ENCODE results near the gene ABT1. TPM values are rescaled to one million over a fixed set of nuclear protein-coding genes. Genes with fewer than 3 reads are reported as not detected.

Gene ABT1
- total RNA-seq, 2 experiments from 2014 or later = 17.3 to 18.4 TPM

- peak; percentile 86 for DNase-seq
- Mint-ChIP-seq H3K4me1 (ENCODE audit: low read depth) (peaks cover 31% of the 10 kb centered on the region), H3K27me3 (ENCODE audit: low read depth) (no peaks in the 10 kb centered on the region), H3K27ac (peak overlapping the region; percentile 77), H3K4me3 (peak overlapping the region; percentile 68), H3K36me3 (ENCODE audit: low read depth) (no peaks in the 10 kb centered on the region), H3K9me3 (peaks cover 12% of the 10 kb centered on the region)
- CTCF ChIA-PET = interaction anchor here (0.9 to 12.4 kb wide), 2 partner anchors 17 to 24 kb away, joined by 5 to 106 read pairs; partner anchors contain the start of gene ABT1
- intact Hi-C loops (cut with micrococcal nuclease) = loop anchor here (1.0 kb wide), 1 partner anchor 18 kb away; no protein-coding TSS in a partner anchor
Observed at GRCh38 chr6:26576929-26577719, 19.6 kb upstream of the ABT1 start.

- DNase-seq = no peak
- Mint-ChIP-seq H3K27me3 (ENCODE audit: low read depth) (no peaks in the 10 kb centered on the region), H3K4me1 (ENCODE audit: low read depth) (peaks cover 29% of the 10 kb centered on the region), H3K4me3 (peak overlapping the region; percentile 68), H3K36me3 (ENCODE audit: low read depth) (no peaks in the 10 kb centered on the region), H3K9me3 (peaks cover 12% of the 10 kb centered on the region), H3K27ac (no peak overlapping the region)
- CTCF ChIA-PET = interaction anchor here (0.6 to 12.4 kb wide), 3 partner anchors 15 to 928 kb away, joined by 3 to 106 read pairs (median 6); partner anchors contain the start of gene ABT1
- intact Hi-C loops (cut with micrococcal nuclease) = loop anchor here (1.0 kb wide), 1 partner anchor 18 kb away; no protein-coding TSS in a partner anchor
Observed at GRCh38 chr6:26577720-26578072, 19.1 kb upstream of the ABT1 start.

- Mint-ChIP-seq H3K27me3 (ENCODE audit: low read depth) (peaks cover 1% of the 10 kb centered on the region), H3K36me3 (ENCODE audit: low read depth) (no peaks in the 10 kb centered on the region), H3K4me1 (ENCODE audit: low read depth) (peaks cover 23% of the 10 kb centered on the region), H3K9me3 (peaks cover 12% of the 10 kb centered on the region), H3K27ac (peak overlapping the region; percentile 71), H3K4me3 (peak overlapping the region; percentile 17)
- DNase-seq = no peak
- intact Hi-C loops (cut with micrococcal nuclease) = no loop called here
- CTCF ChIA-PET = interaction anchor here (0.6 to 12.4 kb wide), 4 partner anchors 16 to 927 kb away, joined by 3 to 106 read pairs (median 4); partner anchors contain the start of gene ABT1
Observed at GRCh38 chr6:26578279-26578678, 18.5 kb upstream of the ABT1 start.

- H3K36me3 Mint-ChIP-seq (ENCODE audit: low read depth) = no peaks in the 10 kb centered on the region
- intact Hi-C loops (cut with micrococcal nuclease) = no loop called here
- CTCF ChIA-PET = interaction anchor here (0.6 to 12.4 kb wide), 2 partner anchors 15 to 237 kb away, joined by 3 to 106 read pairs; partner anchors contain the start of gene ABT1
- no peak overlapping the region for H3K27ac Mint-ChIP-seq
- H3K4me1 Mint-ChIP-seq (ENCODE audit: low read depth) = peaks cover 20% of the 10 kb centered on the region
- H3K27me3 Mint-ChIP-seq (ENCODE audit: low read depth) = peaks cover 5% of the 10 kb centered on the region
- H3K4me3 Mint-ChIP-seq = peak overlapping the region; percentile 6
- H3K9me3 Mint-ChIP-seq = peaks cover 12% of the 10 kb centered on the region
- DNase-seq = no peak
Observed at GRCh38 chr6:26578741-26579140, 18.0 kb upstream of the ABT1 start.

- H3K27me3 Mint-ChIP-seq (ENCODE audit: low read depth) = peaks cover 8% of the 10 kb centered on the region
- peaks cover 12% of the 10 kb centered on the region for H3K9me3 Mint-ChIP-seq
- peaks cover 19% of the 10 kb centered on the region for H3K4me1 Mint-ChIP-seq (ENCODE audit: low read depth)
- CTCF ChIA-PET = interaction anchor here (0.6 to 12.4 kb wide), 4 partner anchors 13 to 499 kb away, joined by 3 to 106 read pairs (median 3); partner anchors contain the start of gene ABT1
- H3K27ac Mint-ChIP-seq = no peak overlapping the region
- no peak overlapping the region for H3K4me3 Mint-ChIP-seq
- H3K36me3 Mint-ChIP-seq (ENCODE audit: low read depth) = no peaks in the 10 kb centered on the region
- DNase-seq = no peak
- intact Hi-C loops (cut with micrococcal nuclease) = no loop called here
Observed at GRCh38 chr6:26581164-26581915, 15.4 kb upstream of the ABT1 start.

- peaks cover 27% of the 10 kb centered on the region for H3K27me3 Mint-ChIP-seq (ENCODE audit: low read depth)
- CTCF ChIA-PET = interaction anchor here (0.6 kb wide), 1 partner anchor 51 kb away, joined by 3 read pairs; no protein-coding TSS in a partner anchor
- no peaks in the 10 kb centered on the region for H3K36me3 Mint-ChIP-seq (ENCODE audit: low read depth)
- no peaks in the 10 kb centered on the region for H3K9me3 Mint-ChIP-seq
- intact Hi-C loops (cut with micrococcal nuclease) = no loop called here
- no peak overlapping the region for H3K4me3 Mint-ChIP-seq
- DNase-seq = no peak
- H3K27ac Mint-ChIP-seq = no peak overlapping the region
- H3K4me1 Mint-ChIP-seq (ENCODE audit: low read depth) = peaks cover 5% of the 10 kb centered on the region
Observed at GRCh38 chr6:26588965-26589364, 7.8 kb upstream of the ABT1 start.

- Mint-ChIP-seq H3K36me3 (ENCODE audit: low read depth) (peaks cover 2% of the 10 kb centered on the region), H3K27me3 (ENCODE audit: low read depth) (peaks cover 27% of the 10 kb centered on the region), H3K9me3 (no peaks in the 10 kb centered on the region), H3K4me3 (no peak overlapping the region), H3K27ac (no peak overlapping the region), H3K4me1 (ENCODE audit: low read depth) (peaks cover 18% of the 10 kb centered on the region)
- DNase-seq = no peak
- CTCF ChIA-PET = interaction anchor here (1.2 to 5.3 kb wide), 3 partner anchors 13 to 22 kb away, joined by 4 to 106 read pairs (median 8); no protein-coding TSS in a partner anchor
- intact Hi-C loops (cut with micrococcal nuclease) = loop anchor here (10.0 kb wide), 2 partner anchors 528 to 882 kb away; partner anchors contain the start of gene ZNF184
Observed at GRCh38 chr6:26592649-26593048, 4.1 kb upstream of the ABT1 start.

- H3K4me1 Mint-ChIP-seq (ENCODE audit: low read depth) = peaks cover 27% of the 10 kb centered on the region
- no peaks in the 10 kb centered on the region for H3K9me3 Mint-ChIP-seq
- H3K36me3 Mint-ChIP-seq (ENCODE audit: low read depth) = peaks cover 8% of the 10 kb centered on the region
- intact Hi-C loops (cut with micrococcal nuclease) = loop anchor here (10.0 kb wide), 2 partner anchors 529 to 881 kb away; partner anchors contain the start of gene ZNF184
- peaks cover 27% of the 10 kb centered on the region for H3K27me3 Mint-ChIP-seq (ENCODE audit: low read depth)
- peak overlapping the region; percentile 52 for H3K4me3 Mint-ChIP-seq
- no peak for DNase-seq
- H3K27ac Mint-ChIP-seq = no peak overlapping the region
- CTCF ChIA-PET = interaction anchor here (2.5 to 5.3 kb wide), 3 partner anchors 14 to 253 kb away, joined by 8 to 106 read pairs (median 15); no protein-coding TSS in a partner anchor
Observed at GRCh38 chr6:26593278-26594130, 3.2 kb upstream of the ABT1 start.

- intact Hi-C loops (cut with micrococcal nuclease) = loop anchor here (10.0 kb wide), 2 partner anchors 529 to 881 kb away; partner anchors contain the start of gene ZNF184
- Mint-ChIP-seq H3K4me1 (ENCODE audit: low read depth) (peaks cover 31% of the 10 kb centered on the region), H3K4me3 (peak overlapping the region; percentile 52), H3K27me3 (ENCODE audit: low read depth) (peaks cover 27% of the 10 kb centered on the region), H3K27ac (no peak overlapping the region), H3K36me3 (ENCODE audit: low read depth) (peaks cover 12% of the 10 kb centered on the region), H3K9me3 (no peaks in the 10 kb centered on the region)
- CTCF ChIA-PET = interaction anchor here (1.0 to 5.3 kb wide), 4 partner anchors 14 to 253 kb away, joined by 3 to 106 read pairs (median 28); no protein-coding TSS in a partner anchor
- no peak for DNase-seq
Observed at GRCh38 chr6:26594131-26594498, 2.6 kb upstream of the ABT1 start.

GRCh38 chr6:26594730-26595632 lies 1.8 kb upstream of the ABT1 start:
- Mint-ChIP-seq H3K36me3 (ENCODE audit: low read depth) (peaks cover 14% of the 10 kb centered on the region), H3K27me3 (ENCODE audit: low read depth) (peaks cover 27% of the 10 kb centered on the region), H3K9me3 (no peaks in the 10 kb centered on the region), H3K4me1 (ENCODE audit: low read depth) (peaks cover 39% of the 10 kb centered on the region), H3K27ac (no peak overlapping the region), H3K4me3 (peak overlapping the region; percentile 56)
- intact Hi-C loops (cut with micrococcal nuclease) = loop anchor here (1.0 to 10.0 kb wide), 8 partner anchors 18 to 880 kb away; partner anchors contain the start of gene ZNF184
- CTCF ChIA-PET = interaction anchor here (0.6 to 5.3 kb wide), 21 partner anchors 11 to 560 kb away, joined by 3 to 106 read pairs (median 3); no protein-coding TSS in a partner anchor
- peak; percentile 76 for DNase-seq

Measured in activated naive CD4-positive, alpha-beta T cell treated with anti-CD3 and anti-CD28 coated beads for 36 hours (primary cell).